ENCODE measurements around the gene ZNF561. TPM values are rescaled to one million over a fixed set of nuclear protein-coding genes. Genes with fewer than 3 reads are reported as not detected.

Gene ZNF561
- total and polyA plus RNA-seq, 2 donors (not counting 3 experiments of a cell fraction or from before 2014, with no cell fraction given): 22.8 to 44.9 TPM

- Histone ChIP-seq H3K4me2 (ENCODE audit: insufficient read depth, low read length) (no peak overlapping the region), H2AFZ (ENCODE audit: low read depth, low read length) (no peak overlapping the region), H3K36me3 (ENCODE audit: control insufficient read depth in 2 of 2, extremely low read depth in 1 of 2, insufficient read depth in 2 of 2, low read length in 2 of 2) (peaks cover 0 to 2% of the 10 kb centered on the region in 2 experiments), H3K9ac (replicated peaks; ENCODE audit: extremely low read depth, insufficient read depth, low read length) (no peak overlapping the region), H4K20me1 (replicated peaks; ENCODE audit: control insufficient read depth, extremely low read depth, insufficient read depth, low read length) (no peaks in the 10 kb centered on the region), H3K9me3 (replicated peaks; ENCODE audit: control insufficient read depth, insufficient read depth, low read length) (no peaks in the 10 kb centered on the region), H3K4me1 (ENCODE audit: control insufficient read depth, extremely low read depth, insufficient read depth, low read length) (no peaks in the 10 kb centered on the region), H3K9me1 (replicated peaks; ENCODE audit: control insufficient read depth, extremely low read depth, insufficient read depth, low read length) (no peaks in the 10 kb centered on the region), H3K27ac (ENCODE audit: insufficient read depth, low read depth, low read length) (no peak overlapping the region), H3K27me3 (ENCODE audit: control insufficient read depth in 2 of 2, insufficient read depth in 2 of 2, low read length in 2 of 2) (no peaks in the 10 kb centered on the region), H3K4me3 (replicated peaks in 1 of 3; ENCODE audit: insufficient read depth in 1 of 3, low read depth in 1 of 3, low read length in 3 of 3) (no peak overlapping the region), H3K79me2 (ENCODE audit: control insufficient read depth, insufficient read depth, low read length) (peaks cover 5% of the 10 kb centered on the region)
- dilution Hi-C loops (cut with MboI; ENCODE audit: extremely low pct_ligation_motif_present, low sequenced_read_pairs) (no loop called here), intact Hi-C loops (cut with micrococcal nuclease) (no loop called here)
- FAIRE-seq: no peak
- no peak for TF ChIP-seq FOS (IDR thresholded peaks at IDR 0.05; ENCODE audit: borderline replicate concordance, insufficient read depth, low read length)
- TF ChIP-seq MAX (IDR thresholded peaks at IDR 0.05; ENCODE audit: insufficient read depth, insufficient read length): no peak
- no peak for TF ChIP-seq POLR2A (IDR thresholded peaks at IDR 0.05; ENCODE audit: low read depth, low read length)
- TF ChIP-seq JUN (IDR thresholded peaks at IDR 0.05; ENCODE audit: borderline replicate concordance, insufficient read depth, insufficient read length, low read depth): no peak
- no peak for TF ChIP-seq EZH2 (IDR thresholded peaks at IDR 0.05; ENCODE audit: borderline replicate concordance, low read depth, low read length, severe bottlenecking)
- TF ChIP-seq GATA2 (IDR thresholded peaks at IDR 0.05; ENCODE audit: insufficient read depth, insufficient read length, low read depth, low read length): no peak
- no peak for TF ChIP-seq POLR2AphosphoS5 (IDR thresholded peaks at IDR 0.05; ENCODE audit: insufficient read depth, low read depth, low read length)
- no peak for TF ChIP-seq MYC (IDR thresholded peaks at IDR 0.05; ENCODE audit: low read depth, low read length)
- no peak for TF ChIP-seq CTCF (IDR thresholded peaks at IDR 0.05; ENCODE audit: extremely low read depth in 1 of 2, insufficient read depth in 1 of 2, low read depth in 1 of 2, low read length in 2 of 2)
- CTCF ChIA-PET: no interaction called here
- BruUV-seq (replicated peaks): no TSS peak
- no peak for DNase-seq (ENCODE audit: low read depth, low spot score)
- POLR2A ChIA-PET: no interaction called here
Measured at GRCh38 chr19:9645472-9645871, 24.4 kb upstream of the ZNF561 start.

Measured in endothelial cell of umbilical vein (primary cell).